CD4-positive, alpha-beta T cell treated with Interleukin-15 for 4 hours (primary cell): ENCODE data around the gene MMP17.

Experiments used
- DNase-seq: peaks from one replicate; pipeline ENCODE4 v3.0.0-alpha.2; 2020; ENCODE audit warnings: low spot score

MMP17 gene

DNA sequence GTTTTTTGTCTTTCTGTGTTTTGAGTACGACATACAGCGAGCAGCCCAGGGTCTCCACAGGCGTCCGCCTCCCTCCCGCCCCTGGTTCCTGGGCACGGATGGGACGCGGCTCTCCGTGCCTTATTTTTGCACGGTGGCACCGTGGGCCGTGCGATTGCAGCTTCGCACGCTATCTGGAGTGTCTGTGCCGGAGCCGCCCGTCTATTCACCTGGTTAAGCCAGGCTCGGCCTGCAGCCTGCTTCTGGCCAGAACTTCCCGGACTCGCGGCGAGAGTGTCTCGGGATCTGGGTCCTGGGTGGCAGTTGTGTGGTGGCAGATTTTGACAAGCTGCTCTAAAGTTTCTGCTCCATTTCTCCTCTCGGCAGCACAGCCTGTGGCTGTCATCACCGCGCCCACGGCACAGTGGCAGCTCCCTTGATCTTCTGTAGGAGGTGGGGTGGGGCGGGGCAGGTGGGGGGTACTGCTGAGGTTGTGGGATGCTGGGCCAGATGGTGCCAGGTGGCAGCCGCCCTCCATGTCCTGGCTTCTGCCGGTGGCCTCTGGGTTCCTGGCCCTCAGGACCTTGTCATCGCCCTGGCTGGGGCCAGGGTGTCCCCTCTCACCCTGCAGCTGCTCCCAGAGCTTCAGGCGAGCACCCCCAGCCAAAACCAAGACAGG is 2.9 kb downstream of the MMP17 start:
- no peak for DNase-seq

DNA sequence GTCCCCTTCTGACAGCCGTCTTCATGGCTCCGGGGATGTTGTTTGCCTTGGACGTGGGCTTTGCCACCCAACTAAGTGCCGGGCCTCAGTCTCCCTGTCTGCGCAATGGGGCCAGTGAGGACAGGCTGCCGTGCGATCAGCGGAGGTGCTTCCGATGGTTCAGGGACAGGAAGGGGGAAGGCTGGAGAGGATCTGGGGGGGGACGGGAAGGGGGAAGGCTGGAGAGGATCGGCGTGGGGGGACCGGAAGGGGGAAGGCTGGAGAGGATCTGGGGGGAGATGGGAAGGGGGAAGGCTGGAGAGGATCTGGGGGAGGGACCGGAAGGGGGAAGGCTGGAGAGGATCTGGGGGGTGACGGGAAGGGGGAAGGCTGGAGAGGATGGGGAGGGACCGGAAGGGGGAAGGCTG is 3.4 kb downstream of the MMP17 start:
- no peak for DNase-seq

DNA sequence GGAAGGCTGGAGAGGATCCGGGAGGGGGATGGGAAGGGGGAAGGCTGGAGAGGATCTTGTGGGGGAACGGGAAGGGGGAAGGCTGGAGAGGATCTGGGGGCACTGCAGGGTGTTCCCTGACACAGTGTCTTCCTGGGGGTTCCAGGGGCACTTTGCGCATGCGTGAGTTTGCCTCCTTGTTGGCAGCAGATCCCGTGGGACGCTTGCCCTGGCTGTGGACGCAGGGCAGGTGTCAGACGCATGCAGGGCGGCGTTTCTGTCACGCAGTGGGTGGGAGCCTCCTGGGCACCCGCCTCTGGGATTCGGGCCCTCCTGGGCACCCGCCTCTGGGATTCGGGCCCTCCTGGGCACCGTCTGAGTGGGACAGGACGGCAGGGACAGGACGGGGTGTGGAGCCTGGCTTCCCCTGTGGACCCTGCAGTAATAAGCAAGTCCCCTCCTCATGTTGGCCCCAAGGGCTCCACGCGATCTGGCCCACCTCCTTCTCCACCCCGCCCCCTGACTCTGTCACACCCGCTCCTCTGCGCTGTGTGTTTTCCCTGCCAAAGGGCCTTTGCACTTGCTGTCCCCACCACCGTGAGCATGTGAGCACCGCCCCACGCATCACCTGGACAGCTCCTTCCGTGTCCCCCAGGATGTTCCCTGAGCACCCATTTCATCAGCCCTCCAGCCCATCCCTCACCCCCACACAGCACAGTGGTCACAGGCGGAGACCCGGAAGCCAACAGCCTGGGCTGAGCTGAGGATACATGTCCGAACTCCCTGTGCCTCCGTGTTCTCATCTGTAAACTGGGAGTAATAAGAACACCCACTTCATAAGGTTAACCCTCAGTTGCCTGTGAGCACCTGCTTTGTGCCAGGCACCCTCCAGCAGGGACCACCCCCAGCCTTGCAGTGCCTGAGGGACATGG is 4.4 kb downstream of the MMP17 start:
- no peak for DNase-seq

DNA sequence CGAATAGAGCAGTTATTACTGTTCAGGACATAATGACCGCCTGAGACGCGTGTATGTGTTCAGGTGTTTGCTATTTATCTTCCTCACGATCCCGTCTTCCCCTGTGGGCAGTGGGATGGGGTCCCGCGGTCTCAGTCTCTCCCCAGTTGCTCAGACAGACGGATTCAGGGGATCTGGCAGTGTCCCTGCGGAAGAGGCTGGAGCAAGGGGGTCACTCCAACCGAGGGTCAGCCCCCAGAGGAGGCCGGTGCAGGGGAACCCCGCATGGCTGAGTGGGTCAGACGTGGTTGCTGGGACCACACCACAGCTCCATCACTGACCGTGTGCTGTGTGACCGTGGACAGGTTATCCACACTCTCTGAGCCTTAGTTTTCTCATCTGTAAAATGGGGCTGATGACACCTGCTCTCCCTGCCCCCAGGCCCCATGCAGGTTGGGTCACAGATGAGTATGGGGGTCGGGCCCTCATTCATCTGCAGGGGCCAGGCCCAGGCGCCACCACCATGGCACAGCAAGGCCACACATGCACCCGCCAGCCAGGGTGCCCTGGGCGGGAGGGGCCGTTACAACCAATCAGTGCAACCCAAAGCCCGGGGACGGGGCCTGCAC is 5.2 kb downstream of the MMP17 start:
- DNase-seq, result no peak

DNA sequence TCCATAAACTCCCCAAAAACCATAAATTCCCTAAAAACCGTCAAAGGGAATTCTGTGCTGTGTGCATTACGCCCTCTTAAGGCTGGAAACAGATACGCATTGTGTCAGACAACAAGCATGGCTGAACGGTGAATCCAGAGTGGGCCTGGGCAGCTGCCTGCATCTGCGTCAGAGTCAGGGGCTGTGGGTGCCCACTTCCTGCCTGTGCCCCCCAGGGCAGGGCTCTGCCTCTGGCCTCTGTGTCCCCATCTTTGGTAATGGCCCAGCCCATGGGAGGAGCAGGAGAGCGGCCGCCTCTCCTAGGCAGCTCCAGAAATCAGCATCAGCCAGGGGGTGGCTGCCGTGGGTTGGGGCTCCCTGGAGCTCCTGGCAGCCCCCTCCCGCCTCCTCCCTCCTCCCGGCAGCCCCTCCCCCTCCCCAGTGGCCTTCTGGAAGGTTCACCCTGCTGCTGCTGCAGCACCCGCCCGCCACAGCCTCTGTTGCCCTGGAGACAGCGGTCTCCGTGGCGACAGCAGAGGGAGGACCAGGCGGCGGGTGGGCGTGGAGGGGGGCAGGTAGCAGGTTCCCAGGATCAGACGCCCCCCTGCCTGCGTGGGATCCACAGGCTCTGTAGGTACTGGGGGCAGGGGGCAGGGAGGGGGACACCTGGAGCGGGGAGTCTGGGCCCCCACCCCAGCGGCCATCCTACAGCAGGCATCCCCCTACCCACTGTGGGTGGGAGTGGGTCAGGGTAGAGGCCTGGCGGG is 5.9 kb downstream of the MMP17 start:
- no peak for DNase-seq

DNA sequence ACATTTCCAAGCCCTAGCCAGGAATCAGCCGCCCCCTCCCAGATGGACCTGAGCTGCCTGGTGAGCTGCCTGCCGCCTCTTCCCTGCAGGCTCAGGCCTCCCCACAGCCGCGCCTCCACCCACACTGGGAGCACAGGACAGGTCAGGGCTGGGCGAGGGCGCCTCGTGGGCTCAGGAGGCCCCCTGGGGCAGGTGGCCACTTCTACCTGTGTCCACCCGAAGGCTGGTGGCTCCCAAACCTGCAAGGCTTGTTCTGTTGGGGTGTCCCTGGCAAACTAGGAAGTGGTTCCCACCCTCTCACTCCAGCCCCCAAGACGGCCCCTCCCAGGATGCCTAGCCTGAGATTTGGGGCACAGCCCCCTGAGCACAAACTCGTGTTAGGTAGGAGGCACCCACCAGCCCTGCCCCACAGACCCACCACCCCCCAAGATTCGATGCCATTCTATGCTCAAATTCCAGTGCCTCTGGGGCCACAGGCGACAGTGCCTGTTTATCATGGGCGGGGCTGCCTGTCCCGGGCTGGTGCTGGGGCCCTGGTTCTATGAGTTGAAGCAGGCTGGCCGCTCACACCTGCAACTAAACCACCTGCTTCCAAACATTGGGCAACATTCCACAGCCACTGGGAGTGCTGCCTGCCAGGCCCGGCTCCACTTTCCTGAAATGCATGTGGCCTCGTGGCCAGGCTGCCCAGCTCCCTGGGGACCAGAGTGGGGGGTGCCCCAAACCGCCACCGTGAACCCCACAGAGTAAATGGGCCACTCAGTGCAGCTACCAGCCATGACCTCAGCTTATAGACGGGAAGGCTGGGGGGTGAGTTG is 6.8 kb downstream of the MMP17 start:
- DNase-seq, result no peak

DNA sequence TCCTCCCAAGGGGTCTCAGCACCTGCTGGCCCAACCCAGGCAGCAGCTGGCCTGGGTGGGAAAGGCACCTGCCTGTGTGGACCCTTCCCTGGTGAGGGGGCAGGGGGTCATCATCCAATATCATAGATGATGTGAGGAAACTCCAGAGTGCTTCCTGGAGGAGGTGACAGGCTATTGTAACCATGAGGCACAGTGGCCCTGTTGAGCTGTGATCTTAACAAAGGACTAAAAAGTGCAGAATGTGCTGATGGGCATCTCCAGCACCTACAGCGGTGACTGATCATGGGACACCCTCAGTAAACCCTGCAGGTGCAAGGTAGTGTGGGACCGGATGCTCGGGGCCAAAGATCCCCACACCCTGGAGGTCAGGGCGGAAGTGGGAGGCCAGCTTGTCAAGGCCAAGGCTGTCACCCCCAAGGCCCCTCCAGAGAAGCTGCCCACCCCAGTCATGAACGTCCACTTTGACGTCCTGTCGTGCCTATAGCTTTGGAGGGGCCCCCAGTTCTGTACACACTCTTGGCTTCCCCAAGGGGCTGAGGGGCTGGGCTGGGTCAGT is 7.5 kb downstream of the MMP17 start:
- no peak for DNase-seq

DNA sequence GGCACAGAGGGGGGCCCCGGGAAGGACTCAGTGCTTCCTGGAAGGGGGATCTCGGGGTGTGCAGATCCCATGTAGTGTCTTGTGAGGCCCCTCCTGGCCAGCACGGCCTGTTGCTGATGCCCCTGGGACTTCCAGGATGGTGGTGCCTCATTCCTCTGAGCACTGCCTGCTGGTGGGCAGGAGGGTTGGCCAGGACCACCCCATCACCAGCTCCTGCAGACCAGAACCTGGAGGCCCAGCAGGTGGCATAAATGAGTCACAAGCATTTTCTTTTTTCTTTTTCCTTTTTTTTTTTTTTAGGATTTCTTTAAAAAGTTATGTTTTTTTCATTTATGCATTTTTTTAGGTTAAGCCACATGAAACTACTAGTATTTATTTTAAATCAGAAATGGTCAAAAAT is 8.0 kb downstream of the MMP17 start:
- no peak for DNase-seq

DNA sequence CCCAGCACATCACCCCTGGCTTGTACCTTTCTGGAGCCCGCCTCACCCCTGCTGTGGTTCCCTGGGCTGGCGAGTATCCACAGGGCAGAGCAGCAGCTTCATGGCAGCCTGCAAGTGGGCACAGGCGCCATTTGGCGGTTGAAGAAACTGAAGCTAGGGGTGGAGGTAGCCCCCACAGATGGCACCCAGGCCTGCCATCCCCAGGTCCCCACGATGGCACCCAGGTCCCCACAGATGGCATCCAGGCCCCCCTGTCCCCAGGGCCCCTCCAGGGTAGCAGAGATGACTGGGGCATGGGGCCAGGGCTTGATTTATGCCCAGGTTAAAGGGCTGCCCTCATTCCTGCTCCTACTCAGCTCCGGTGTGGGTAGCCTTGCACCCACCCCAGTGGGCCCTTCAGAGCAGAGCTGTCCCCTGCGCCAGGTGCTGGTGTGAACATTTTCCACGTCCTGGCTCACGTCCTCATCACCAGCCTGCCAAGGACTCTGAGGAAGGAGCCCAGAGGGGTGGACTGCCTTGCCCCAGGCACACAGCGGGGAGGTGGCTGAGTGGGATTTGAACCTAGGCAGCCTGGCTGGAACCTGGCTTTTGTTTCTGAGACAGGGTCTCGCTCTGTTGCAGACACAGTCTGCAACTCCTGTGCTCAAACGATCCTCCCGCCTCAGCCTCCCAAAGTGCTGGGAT is 8.7 kb downstream of the MMP17 start:
- no peak for DNase-seq

DNA sequence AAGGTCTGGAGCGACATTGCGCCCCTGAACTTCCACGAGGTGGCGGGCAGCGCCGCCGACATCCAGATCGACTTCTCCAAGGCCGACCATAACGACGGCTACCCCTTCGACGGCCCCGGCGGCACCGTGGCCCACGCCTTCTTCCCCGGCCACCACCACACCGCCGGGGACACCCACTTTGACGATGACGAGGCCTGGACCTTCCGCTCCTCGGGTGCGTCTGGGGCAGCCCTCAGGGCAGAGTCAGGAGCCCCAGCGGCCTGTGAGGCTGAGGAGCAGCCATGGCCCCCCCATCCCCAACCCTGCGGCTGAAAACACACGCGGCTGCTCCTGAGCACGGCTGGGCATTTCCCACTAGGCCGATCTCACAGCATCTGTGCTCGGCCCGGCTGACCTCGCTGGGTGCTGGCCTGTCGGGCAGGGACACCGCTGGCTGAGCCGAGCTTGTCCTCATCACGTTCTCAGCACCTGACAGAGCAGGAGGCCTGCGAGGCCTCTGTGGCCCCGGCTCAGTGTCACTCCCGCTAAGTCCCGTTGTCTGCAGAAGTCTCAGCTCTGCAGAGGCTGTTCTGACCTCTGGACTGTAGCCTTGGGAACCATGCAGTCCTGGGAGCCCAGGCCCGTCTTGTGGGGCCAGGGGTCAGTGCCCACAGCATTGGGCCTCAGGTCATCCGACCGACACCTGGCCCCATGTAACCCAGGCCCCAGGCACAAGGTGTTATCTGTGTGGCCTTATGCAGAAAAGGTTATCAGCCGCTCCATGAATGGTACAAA is 12.6 kb downstream of the MMP17 start:
- DNase-seq, result no peak

DNA sequence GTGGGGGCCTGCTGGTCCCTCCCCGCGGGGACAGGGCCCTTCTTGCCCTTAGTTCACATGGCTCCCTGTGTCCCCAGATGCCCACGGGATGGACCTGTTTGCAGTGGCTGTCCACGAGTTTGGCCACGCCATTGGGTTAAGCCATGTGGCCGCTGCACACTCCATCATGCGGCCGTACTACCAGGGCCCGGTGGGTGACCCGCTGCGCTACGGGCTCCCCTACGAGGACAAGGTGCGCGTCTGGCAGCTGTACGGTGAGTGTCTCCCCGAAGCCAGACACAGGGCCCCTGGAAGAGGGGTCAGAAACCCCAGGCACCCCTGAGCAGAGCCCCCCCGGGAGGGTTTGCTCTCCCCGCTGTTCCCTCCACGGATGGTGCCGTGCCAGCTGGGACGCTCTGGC is 13.4 kb downstream of the MMP17 start:
- DNase-seq, result no peak

DNA sequence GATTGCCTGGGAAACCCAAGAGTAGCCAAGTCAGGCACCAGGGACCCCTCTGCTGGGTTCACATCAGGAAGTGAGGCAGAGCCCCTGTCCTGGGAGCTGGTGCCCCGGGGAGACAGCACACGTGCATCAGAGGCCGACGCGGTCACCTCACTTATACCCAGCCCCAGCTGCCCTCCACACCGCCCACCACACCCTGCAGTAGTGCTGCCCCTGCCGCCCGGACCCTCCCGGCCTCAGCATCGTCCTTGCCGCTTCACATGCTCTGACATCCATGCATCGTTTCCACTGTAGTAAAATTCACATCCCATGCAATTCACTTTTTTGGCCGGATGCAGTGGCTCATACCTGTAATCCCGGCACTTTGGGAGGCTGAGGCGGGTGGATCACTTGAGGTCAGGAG is 14.0 kb downstream of the MMP17 start:
- no peak for DNase-seq

DNA sequence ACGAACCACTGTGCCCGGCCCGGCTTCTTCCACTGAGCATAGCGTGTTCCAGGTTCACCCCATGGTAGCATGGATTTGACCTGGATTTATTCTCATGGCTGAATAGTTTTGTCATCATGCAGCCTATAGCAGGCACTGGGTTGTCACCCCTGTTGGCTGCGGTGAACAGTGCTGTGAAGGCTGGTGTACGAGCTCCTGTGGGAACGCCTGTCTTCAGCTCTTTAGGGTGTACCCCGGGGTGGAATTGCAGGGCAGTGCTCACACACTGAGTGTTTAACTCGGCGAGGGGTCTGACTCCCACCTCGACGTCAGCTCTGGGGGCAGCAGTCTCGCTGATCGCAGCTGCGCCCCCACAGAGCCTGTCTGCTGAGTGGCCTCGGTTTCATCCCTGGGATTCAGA is 15.3 kb downstream of the MMP17 start:
- DNase-seq, result no peak

DNA sequence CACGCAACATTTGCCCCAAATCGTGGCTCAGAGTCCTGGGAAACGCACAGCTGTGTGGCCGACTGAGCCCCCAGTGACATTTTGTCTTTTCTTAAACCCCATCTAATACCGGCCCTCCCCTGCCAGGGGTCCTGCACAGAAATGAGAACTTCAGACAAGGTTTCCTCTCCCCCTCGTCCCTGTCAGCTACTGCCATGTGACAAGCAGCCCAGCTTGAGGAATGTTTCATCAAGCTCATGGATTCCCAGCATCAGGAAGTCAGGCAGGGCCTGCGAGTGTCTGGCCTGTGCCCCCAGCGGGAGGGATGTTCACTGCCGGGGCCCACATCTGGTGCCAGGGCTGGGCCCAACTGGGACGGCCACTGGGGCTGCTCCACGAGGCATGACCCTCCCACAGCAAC is 15.9 kb downstream of the MMP17 start:
- no peak for DNase-seq

DNA sequence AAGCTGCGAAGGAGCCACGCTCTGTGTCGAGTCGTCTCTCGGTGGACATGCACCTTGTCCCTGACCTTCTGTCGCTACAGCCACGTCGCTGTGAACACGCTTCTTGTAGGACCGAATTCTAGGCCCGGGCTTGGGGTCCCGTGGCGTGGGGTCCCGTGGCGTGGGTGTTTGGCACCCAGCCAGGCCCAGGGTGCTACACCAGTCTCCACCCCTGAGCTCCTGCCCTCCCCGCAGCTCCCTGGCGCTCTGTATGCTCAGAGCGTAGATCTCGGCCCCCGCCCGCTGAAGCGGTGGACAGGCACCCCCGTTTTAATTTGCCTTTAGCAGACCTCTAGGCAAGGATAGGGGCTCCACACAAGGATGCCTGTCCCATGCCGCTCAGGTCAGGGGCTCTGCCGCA is 16.5 kb downstream of the MMP17 start:
- DNase-seq, result no peak

DNA sequence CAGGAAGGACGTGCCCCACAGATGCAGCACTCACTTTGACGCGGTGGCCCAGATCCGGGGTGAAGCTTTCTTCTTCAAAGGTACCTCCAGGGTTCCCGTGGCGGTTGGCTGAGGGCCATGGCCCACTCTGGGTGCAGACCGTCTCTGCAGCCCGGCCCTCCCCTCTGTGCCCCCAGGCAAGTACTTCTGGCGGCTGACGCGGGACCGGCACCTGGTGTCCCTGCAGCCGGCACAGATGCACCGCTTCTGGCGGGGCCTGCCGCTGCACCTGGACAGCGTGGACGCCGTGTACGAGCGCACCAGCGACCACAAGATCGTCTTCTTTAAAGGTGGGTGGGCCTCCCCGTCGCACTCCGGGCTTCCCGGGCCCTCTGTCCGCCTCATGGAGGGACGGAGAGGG is 16.9 kb downstream of the MMP17 start:
- no peak for DNase-seq

DNA sequence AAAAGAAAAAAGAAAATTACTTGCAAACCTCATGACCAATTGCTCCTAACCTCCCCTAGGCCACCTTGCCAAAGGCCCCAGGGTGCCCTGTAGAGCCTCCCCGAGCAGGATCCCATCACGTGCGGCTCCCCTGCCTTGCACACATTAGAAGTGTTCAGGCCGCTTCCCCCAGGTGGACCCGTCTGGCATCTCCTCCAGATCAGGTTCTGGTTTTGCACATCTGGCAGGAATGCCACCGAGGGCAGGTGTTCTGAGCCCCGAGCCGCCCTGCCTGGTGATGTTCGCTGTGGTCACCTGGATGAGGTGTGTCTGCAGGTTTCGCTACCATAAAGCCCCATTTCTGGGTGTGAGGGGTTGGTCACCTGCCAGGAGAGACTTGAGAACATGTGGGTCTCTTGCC is 19.3 kb downstream of the MMP17 start:
- no peak for DNase-seq

DNA sequence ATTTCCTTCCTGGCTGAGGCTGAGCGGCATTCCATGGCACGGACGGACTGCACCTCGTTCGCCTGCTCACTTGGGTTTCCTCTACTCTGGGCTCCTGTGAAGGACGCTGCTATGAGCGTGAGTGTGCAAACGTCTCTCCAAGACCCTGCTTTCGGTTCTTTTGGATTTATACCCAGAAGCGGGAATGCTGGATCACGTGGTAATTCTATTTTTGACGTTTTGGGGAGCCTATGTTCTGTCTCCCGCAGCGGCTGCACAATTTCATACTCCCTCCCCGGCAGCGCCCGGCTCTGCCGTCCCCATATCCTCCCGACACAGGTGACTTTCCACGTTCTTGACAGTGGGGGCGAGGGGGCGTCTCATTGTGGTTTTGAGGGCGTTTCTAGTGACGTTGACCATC is 20.6 kb downstream of the MMP17 start:
- no peak for DNase-seq

DNA sequence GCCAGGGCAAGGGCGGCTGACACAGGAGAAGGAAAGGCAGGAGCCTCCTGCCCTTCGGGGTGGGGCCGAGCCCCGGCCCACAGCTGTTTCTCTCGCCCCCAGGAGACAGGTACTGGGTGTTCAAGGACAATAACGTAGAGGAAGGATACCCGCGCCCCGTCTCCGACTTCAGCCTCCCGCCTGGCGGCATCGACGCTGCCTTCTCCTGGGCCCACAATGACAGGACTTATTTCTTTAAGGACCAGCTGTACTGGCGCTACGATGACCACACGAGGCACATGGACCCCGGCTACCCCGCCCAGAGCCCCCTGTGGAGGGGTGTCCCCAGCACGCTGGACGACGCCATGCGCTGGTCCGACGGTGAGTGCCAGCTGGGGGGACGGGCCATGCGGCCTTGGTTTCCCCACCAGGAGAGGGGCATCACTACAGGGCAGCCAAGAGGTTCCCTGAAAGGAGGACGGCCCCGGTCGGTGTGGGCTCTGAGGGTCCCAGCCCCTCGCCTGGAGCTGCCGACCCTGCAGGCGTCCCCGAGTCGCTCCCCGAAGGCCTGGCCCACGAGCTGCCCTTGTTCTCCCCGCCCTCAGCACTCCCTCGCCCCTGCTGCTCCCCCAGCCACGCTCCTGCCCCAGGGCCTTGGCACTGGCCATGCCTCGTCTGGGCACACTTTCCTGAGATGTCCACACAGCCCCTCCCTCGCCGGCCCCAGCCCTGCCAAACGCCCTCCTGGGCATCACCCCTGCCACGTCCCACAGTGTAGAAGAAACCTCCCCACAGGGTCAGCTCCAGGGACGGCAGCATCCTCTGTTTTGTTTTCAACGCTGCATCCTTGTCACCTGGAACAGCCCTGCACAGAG is 21.7 kb downstream of the MMP17 start:
- no peak for DNase-seq
